ENCODE results near the gene TMED8. TPM values are rescaled to one million over a fixed set of nuclear protein-coding genes. Genes with fewer than 3 reads are reported as not detected.
A peak's percentile ranks its signal among the peaks of the same experiment; 100 is the strongest.

TMED8 gene
- total and polyA plus RNA-seq, 2 of the 13 experiments (the other 11 are each of a cell fraction or from before 2014, with no cell fraction given), result 6.0 to 11.7 TPM

GRCh38 chr14:77376771-77377501, at the start of gene TMED8, which contains the start of gene SAMD15 (continued):
- TF ChIP-seq ZNF281 (CRISPR knock-in tag; IDR thresholded peaks at IDR 0.05; ENCODE audit: borderline replicate concordance) (no peak), ZBTB38 (CRISPR knock-in tag; IDR thresholded peaks at IDR 0.05) (no peak), TFAP4 (IDR thresholded peaks at IDR 0.05; ENCODE audit: borderline replicate concordance, low read depth) (no peak), ATF6 (CRISPR knock-in tag; conservative IDR thresholded peaks at IDR 0.05) (no peak), STAT6 (CRISPR knock-in tag; IDR thresholded peaks at IDR 0.05; ENCODE audit: borderline replicate concordance) (no peak), ATM (IDR thresholded peaks at IDR 0.05; ENCODE audit: borderline replicate concordance) (no peak), DR1 (CRISPR knock-in tag; IDR thresholded peaks at IDR 0.05) (peak; percentile 34; the same call in 1 of the 2 replicates), ZNF574 (CRISPR knock-in tag; IDR thresholded peaks at IDR 0.05) (peak; percentile 75), ISX (CRISPR knock-in tag; conservative IDR thresholded peaks at IDR 0.05) (peak; percentile 46; the same call in 1 of the 2 replicates), KLF16 (CRISPR knock-in tag; IDR thresholded peaks at IDR 0.05) (no peak; a peak in 1 of 4 replicates), JUNB (CRISPR knock-in tag; IDR thresholded peaks at IDR 0.05; ENCODE audit: borderline replicate concordance) (no peak), FOXK2 (IDR thresholded peaks at IDR 0.05) (no peak), ZKSCAN8 (CRISPR knock-in tag; IDR thresholded peaks at IDR 0.05; ENCODE audit: borderline replicate concordance) (no peak)
